IPS-18c (cell line): Measurements from ENCODE around the gene MSI2.

ENCODE experiments used
- H3K4me3 ChIP-seq: 2 replicates; pipeline ENCODE4 v1.7.0; 2013; ENCODE audit warnings: low read depth, mild to moderate bottlenecking, low read length, moderate library complexity; ENCODE audit not compliant: insufficient read depth
- H3K9me3 ChIP-seq: one replicate; pipeline ENCODE4 v1.6.1; 2013; ENCODE audit warnings: mild to moderate bottlenecking, low read length, moderate library complexity; ENCODE audit not compliant: control insufficient read depth, insufficient read depth

The MSI2 gene

GRCh38 chr17:57240648-57241047 lies 15.7 kb upstream of the MSI2 start:
- no peak overlapping the region for H3K4me3 ChIP-seq
- H3K9me3 ChIP-seq, result no peaks in the 10 kb centered on the region

DNA sequence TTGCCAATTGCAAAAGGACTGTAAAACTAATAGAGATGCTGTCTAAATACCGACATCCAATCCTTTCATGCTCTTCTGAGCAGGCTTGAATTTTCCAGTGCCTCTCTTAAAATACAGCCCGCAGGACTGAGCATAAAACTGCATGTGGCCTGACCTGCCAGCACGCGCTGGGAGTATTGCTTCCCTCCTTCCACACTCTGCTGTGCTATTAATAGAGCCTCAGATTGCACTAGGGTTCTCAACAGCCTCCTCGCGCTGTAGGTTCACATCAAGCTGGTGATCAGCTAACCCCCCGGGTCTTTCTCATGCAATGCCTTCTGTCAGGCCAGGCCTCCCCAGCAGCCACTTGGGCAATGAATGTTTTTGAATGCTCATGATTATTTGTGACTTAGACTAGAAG lies 14.2 kb upstream of the MSI2 start:
- Histone ChIP-seq H3K9me3 (no peaks in the 10 kb centered on the region), H3K4me3 (no peak overlapping the region)

DNA sequence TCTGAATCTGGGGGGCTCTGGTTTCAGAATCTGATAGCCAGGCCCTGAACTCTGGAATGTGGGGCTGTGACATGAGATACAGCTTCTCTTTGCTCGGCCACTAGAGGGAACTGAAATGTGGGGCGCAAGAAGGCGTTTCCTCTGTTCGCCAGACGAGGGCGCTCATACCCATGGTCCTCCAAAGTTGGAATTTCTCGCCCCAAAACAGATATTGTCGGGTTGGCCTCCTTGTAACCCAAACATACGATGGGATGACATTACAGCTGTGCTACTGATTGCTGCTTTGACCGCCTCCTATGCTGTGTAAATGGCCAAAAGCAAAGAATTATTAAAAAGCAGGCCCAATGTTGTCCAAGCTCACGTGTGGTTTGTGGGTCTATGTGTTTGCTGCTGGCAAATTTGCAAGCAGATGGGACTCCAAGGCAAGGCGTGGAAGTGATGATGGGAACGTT lies 13.1 kb upstream of the MSI2 start:
- no peaks in the 10 kb centered on the region for H3K9me3 ChIP-seq
- no peak overlapping the region for H3K4me3 ChIP-seq

- Histone ChIP-seq H3K9me3 (no peaks in the 10 kb centered on the region), H3K4me3 (no peak overlapping the region)
Measured at GRCh38 chr17:57245786-57246185, 10.5 kb upstream of the MSI2 start.

GRCh38 chr17:57246257-57246656 lies 10.1 kb upstream of the MSI2 start:
- Histone ChIP-seq H3K4me3 (no peak overlapping the region), H3K9me3 (no peaks in the 10 kb centered on the region)

GRCh38 chr17:57247261-57247660 lies 9.1 kb upstream of the MSI2 start:
- Histone ChIP-seq H3K4me3 (no peak overlapping the region), H3K9me3 (no peaks in the 10 kb centered on the region)

- H3K4me3 ChIP-seq, result no peak overlapping the region
- H3K9me3 ChIP-seq, result no peaks in the 10 kb centered on the region
Measured at GRCh38 chr17:57247913-57248312, 8.4 kb upstream of the MSI2 start.

GRCh38 chr17:57249520-57249919 lies 6.8 kb upstream of the MSI2 start:
- H3K4me3 ChIP-seq, result no peak overlapping the region
- no peaks in the 10 kb centered on the region for H3K9me3 ChIP-seq

GRCh38 chr17:57251211-57251787 lies 5.0 kb upstream of the MSI2 start:
- H3K4me3 ChIP-seq, result no peak overlapping the region
- no peaks in the 10 kb centered on the region for H3K9me3 ChIP-seq

- H3K4me3 ChIP-seq, result no peak overlapping the region
- no peaks in the 10 kb centered on the region for H3K9me3 ChIP-seq
Measured at GRCh38 chr17:57253362-57254065, 2.8 kb upstream of the MSI2 start.

DNA sequence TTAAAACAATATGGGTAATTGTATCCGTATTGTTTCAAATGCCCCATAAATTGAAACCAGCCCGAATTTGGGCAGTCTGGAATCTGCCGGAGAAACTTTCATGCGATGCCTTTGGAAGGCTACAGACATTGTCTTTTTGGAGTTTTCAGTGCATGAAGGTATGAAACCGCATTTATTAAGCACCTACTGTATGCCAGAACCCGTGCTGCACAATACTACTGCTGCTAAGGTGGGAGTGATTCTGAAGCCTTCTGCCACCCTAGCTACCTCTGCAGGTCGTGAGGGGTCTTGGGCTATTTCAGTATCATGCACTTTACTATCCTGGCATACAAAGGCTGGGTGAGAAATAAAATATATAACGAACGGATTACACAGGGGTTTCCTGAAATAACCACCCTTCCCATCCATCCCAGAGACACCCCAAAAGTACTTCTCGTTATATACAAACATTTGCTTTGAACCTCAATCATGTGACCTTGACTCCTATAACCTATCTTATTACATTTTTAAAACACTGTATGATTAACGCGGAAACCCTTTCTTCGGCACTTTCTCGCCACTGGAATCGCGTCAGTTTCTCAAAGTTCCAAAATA lies 1.0 kb upstream of the MSI2 start:
- no peaks in the 10 kb centered on the region for H3K9me3 ChIP-seq
- H3K4me3 ChIP-seq, result peak overlapping the region; percentile 78

- no peaks in the 10 kb centered on the region for H3K9me3 ChIP-seq
- peak overlapping the region; percentile 56 for H3K4me3 ChIP-seq
Measured at GRCh38 chr17:57256708-57257112, 387 bp downstream of the MSI2 start.

- peak overlapping the region; percentile 56 for H3K4me3 ChIP-seq
- no peaks in the 10 kb centered on the region for H3K9me3 ChIP-seq
Measured at GRCh38 chr17:57257195-57257894, 1.0 kb downstream of the MSI2 start.

- Histone ChIP-seq H3K4me3 (peak overlapping the region; percentile 56), H3K9me3 (no peaks in the 10 kb centered on the region)
Measured at GRCh38 chr17:57257895-57258851, 1.9 kb downstream of the MSI2 start.

DNA sequence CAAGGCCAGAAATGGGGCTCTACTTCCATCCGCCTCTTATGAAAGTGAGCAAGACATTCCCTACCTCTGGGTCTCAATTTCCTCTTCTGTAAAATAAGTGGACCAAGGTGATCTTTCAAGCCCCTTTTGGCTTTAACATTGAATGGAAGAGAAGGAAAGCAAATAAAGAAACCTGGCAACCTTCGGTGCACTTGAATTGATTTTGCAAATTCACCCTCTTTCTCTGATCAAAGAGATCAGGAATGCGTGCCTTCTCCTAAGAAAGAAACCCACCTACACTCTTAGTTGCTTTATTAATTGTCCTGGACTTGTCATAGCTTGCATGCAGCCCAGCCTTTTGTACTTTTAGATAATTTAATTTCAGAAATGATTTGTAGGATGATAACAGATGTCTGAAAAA lies 3.0 kb downstream of the MSI2 start:
- Histone ChIP-seq H3K4me3 (peak overlapping the region; percentile 42; the same call in 1 of the 2 replicates), H3K9me3 (no peaks in the 10 kb centered on the region)

GRCh38 chr17:57259817-57260216 lies 3.5 kb downstream of the MSI2 start:
- peak overlapping the region; percentile 36 for H3K4me3 ChIP-seq
- H3K9me3 ChIP-seq, result no peaks in the 10 kb centered on the region
